ENCODE results near the gene CACNA1B. TPM values are rescaled to one million over a fixed set of nuclear protein-coding genes. Genes with fewer than 3 reads are reported as not detected.
A peak's percentile ranks its signal among the peaks of the same experiment; 100 is the strongest.

Gene CACNA1B
- total and polyA plus RNA-seq, 9 of the 15 experiments (the other 6 are each of a cell fraction or from before 2014, with no cell fraction given): 0.01 to 0.04 TPM; not detected in 7

DNA sequence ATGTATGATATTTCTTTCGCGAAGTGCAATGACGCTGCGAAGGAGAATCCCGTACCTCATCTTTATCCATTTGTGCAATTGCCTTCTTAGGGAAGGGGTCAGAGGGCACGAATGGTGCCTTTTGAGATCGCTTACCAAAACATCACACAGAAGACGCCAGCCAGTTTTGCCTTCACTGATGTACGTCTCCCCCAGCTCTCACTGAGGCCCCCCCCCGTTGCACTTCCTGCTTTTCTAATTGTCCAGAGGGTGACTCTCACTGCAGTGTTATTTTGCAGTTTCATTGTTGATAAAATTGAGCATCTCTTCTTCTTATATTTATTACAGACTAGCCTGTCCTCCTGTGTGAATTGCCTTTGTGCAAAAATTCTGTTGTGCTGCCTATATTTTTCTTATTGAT lies 39.0 kb upstream of the CACNA1B start:
- in situ Hi-C loops (cut with MboI): no loop called here
- intact Hi-C loops (cut with micrococcal nuclease): no loop called here

DNA sequence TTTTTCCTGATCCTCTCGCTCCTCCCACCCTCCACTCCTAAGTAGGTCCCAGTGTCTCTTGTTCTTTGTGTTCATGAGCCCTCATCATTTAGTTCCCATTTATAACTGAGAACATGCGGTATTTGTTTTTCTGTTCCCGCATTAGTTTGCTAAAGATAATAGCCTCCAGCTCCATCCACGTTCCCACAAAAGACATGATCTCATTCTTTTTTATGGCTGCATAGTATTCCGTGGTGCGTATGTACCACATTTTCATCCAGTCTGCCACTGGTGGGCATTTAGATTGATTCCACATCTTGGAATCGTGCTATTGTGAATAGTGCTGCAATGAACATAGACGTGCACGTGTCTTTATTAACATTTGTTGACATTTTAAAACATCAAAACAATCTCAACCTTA lies 34.2 kb upstream of the CACNA1B start:
- Histone ChIP-seq H3K4me1 (replicated peaks in 1 of 2; ENCODE audit: control insufficient read depth in 2 of 2, insufficient read depth in 2 of 2, low read length in 2 of 2) (peaks cover 0 to under 1% of the 10 kb centered on the region in 2 experiments; a peak in 1 of 5 replicates), H3K27ac (ENCODE audit: extremely low read depth, low read depth, low read length) (no peak overlapping the region), H3K79me2 (ENCODE audit: control insufficient read depth, insufficient read depth, low read length) (no peaks in the 10 kb centered on the region), H3K9me3 (replicated peaks; ENCODE audit: control insufficient read depth, insufficient read depth, low read depth, low read length) (no peaks in the 10 kb centered on the region), H2AFZ (ENCODE audit: low read depth, low read length) (no peak overlapping the region), H3K27me3 (ENCODE audit: control insufficient read depth in 2 of 2, insufficient read depth in 2 of 2, low read length in 2 of 2) (no peaks in the 10 kb centered on the region; a peak in 1 of 5 replicates), H3K4me2 (ENCODE audit: insufficient read depth, low read length) (no peak overlapping the region), H3K9ac (ENCODE audit: insufficient read depth in 1 of 2, low read depth in 2 of 2, low read length in 2 of 2) (no peak overlapping the region), H3K9me1 (ENCODE audit: control insufficient read depth, insufficient read depth, low read length) (no peaks in the 10 kb centered on the region), H3K4me3 (no peak overlapping the region), H3K36me3 (ENCODE audit: control insufficient read depth, insufficient read depth, low read length) (no peaks in the 10 kb centered on the region), H4K20me1 (replicated peaks; ENCODE audit: control insufficient read depth, insufficient read depth, low read length) (no peaks in the 10 kb centered on the region)
- no TSS peak for BruUV-seq (replicated peaks)
- TF ChIP-seq BCOR (IDR thresholded peaks at IDR 0.05) (0 out of 2 replicates have a peak, but pooled peaks have one; percentile 16), WHSC1 (IDR thresholded peaks at IDR 0.05; ENCODE audit: low read length) (no peak), ZNF583 (CRISPR knock-in tag; IDR thresholded peaks at IDR 0.05) (no peak), ZNF146 (CRISPR knock-in tag; IDR thresholded peaks at IDR 0.05; ENCODE audit: unreplicated experiment) (peak; percentile 83)
- ATAC-seq (no peak), DNase-seq (ENCODE audit: extremely low read depth in 1 of 4, low spot score in 3 of 4) (no peak), FAIRE-seq (no peak)
- WGBS (ENCODE audit: insufficient coverage, low coverage, missing lambda C conversion rate): 13% methylated on average over 9 of the region's 9 CpGs
- intact Hi-C loops (cut with micrococcal nuclease) (no loop called here), in situ Hi-C loops (cut with MboI) (no loop called here)
- ChIA-PET CTCF (ENCODE audit: low intra/inter-chr PET ratio) (no interaction called here), POLR2A (interaction anchor here (0.7 kb wide), 1 partner anchor 38 kb away, joined by 3 read pairs; no protein-coding TSS in a partner anchor)

More for the DNA sequence above, 39.0 kb upstream of the CACNA1B start:
- H3K4me3 ChIP-seq: no peak overlapping the region
- DNase-seq (ENCODE audit: extremely low read depth in 1 of 4, low spot score in 3 of 4) (no peak), FAIRE-seq (no peak), ATAC-seq (no peak)
- ChIA-PET POLR2A (no interaction called here), CTCF (ENCODE audit: low intra/inter-chr PET ratio) (no interaction called here)
- peaks cover 0 to 17% of the 10 kb centered on the region in 2 experiments; a peak in 1 of 5 replicates for H3K4me1 ChIP-seq (replicated peaks in 1 of 2; ENCODE audit: control insufficient read depth in 2 of 2, insufficient read depth in 2 of 2, low read length in 2 of 2)
- no peaks in the 10 kb centered on the region for H4K20me1 ChIP-seq (replicated peaks; ENCODE audit: control insufficient read depth, insufficient read depth, low read length)
- no peaks in the 10 kb centered on the region for H3K9me1 ChIP-seq (ENCODE audit: control insufficient read depth, insufficient read depth, low read length)
- no peak overlapping the region for H2AFZ ChIP-seq (ENCODE audit: low read depth, low read length)
- no peak overlapping the region for H3K27ac ChIP-seq (ENCODE audit: extremely low read depth, low read depth, low read length)
- no peaks in the 10 kb centered on the region for H3K9me3 ChIP-seq (replicated peaks; ENCODE audit: control insufficient read depth, insufficient read depth, low read depth, low read length)
- H3K36me3 ChIP-seq (ENCODE audit: control insufficient read depth, insufficient read depth, low read length): peaks cover 22% of the 10 kb centered on the region; the same call in 1 of the 3 replicates
- no peaks in the 10 kb centered on the region for H3K79me2 ChIP-seq (ENCODE audit: control insufficient read depth, insufficient read depth, low read length)
- BruUV-seq (replicated peaks): no TSS peak
- no peaks in the 10 kb centered on the region for H3K27me3 ChIP-seq (ENCODE audit: control insufficient read depth in 2 of 2, insufficient read depth in 2 of 2, low read length in 2 of 2)
- H3K9ac ChIP-seq (ENCODE audit: insufficient read depth in 1 of 2, low read depth in 2 of 2, low read length in 2 of 2): no peak overlapping the region
- no peak for TF ChIP-seq ESRRB (CRISPR knock-in tag; IDR thresholded peaks at IDR 0.05; ENCODE audit: borderline replicate concordance)
- TF ChIP-seq SPI1 (IDR thresholded peaks at IDR 0.05; ENCODE audit: borderline replicate concordance, low read depth, low read length): peak; percentile 64; the same call in 1 of the 2 replicates
- 70% methylated on average over 10 of the region's 10 CpGs for WGBS (ENCODE audit: insufficient coverage, low coverage, missing lambda C conversion rate)
- no peak overlapping the region for H3K4me2 ChIP-seq (ENCODE audit: insufficient read depth, low read length)
